ENCODE results near the gene PIK3R1.
A peak's percentile ranks its signal among the peaks of the same experiment; 100 is the strongest.

DNA sequence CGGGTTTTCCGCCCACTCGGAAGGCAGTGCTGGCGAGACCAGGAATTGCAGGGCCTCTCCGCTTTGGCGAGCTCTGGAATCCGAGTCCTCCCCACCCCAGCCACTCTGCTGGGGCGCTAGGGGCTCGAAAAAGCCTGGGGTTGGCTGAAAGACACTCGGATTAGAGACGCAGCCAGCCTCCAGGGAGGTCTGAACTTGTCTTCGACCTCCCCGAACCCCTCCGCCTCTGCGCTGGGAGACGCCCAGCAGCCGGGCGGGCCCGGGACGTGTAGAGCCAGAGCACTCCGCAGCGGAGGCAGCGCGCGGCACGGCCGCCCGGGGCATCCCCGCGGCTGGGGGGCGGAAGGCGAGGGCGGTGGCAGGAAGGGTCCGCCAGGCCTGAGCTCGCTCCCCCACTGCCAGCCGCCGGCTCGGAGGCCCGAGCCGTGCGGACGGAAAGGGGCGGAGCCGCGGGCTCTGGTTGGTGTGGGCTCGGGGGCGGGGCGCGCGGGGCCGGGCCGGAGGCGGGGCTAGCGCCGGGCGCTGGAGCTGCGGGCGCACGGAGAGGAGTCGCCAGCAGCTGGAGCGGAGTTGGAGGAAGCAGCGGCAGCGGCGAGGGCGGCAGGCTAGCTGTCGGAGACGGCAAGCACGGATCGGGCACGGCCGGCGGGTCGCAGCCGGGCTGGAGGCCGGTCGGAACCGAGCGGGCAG is at the start of gene PIK3R1:
- TF ChIP-seq BHLHE40 (IDR thresholded peaks at IDR 0.05; ENCODE audit: low read depth, low read length): peak; percentile 55; the same call in 1 of the 2 replicates
- TF ChIP-seq, protein P1, sequence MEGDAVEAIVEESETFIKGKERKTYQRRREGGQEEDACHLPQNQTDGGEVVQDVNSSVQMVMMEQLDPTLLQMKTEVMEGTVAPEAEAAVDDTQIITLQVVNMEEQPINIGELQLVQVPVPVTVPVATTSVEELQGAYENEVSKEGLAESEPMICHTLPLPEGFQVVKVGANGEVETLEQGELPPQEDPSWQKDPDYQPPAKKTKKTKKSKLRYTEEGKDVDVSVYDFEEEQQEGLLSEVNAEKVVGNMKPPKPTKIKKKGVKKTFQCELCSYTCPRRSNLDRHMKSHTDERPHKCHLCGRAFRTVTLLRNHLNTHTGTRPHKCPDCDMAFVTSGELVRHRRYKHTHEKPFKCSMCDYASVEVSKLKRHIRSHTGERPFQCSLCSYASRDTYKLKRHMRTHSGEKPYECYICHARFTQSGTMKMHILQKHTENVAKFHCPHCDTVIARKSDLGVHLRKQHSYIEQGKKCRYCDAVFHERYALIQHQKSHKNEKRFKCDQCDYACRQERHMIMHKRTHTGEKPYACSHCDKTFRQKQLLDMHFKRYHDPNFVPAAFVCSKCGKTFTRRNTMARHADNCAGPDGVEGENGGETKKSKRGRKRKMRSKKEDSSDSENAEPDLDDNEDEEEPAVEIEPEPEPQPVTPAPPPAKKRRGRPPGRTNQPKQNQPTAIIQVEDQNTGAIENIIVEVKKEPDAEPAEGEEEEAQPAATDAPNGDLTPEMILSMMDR (conservative IDR thresholded peaks at IDR 0.05; ENCODE audit: low read depth, low read length): peak; percentile 35; the same call in 1 of the 2 replicates
- no peak for TF ChIP-seq SMC3 (IDR thresholded peaks at IDR 0.05; ENCODE audit: low read depth, low read length)
- no peak for TF ChIP-seq RCOR1 (IDR thresholded peaks at IDR 0.05; ENCODE audit: insufficient replicate concordance, low read length)
- TF ChIP-seq MXI1 (IDR thresholded peaks at IDR 0.05; ENCODE audit: borderline replicate concordance, low read depth, low read length): peak; percentile 46; the same call in 1 of the 2 replicates
- no peak for TF ChIP-seq NFE2L2 (IDR thresholded peaks at IDR 0.05; ENCODE audit: low read depth, low read length)
- TF ChIP-seq, protein P2, sequence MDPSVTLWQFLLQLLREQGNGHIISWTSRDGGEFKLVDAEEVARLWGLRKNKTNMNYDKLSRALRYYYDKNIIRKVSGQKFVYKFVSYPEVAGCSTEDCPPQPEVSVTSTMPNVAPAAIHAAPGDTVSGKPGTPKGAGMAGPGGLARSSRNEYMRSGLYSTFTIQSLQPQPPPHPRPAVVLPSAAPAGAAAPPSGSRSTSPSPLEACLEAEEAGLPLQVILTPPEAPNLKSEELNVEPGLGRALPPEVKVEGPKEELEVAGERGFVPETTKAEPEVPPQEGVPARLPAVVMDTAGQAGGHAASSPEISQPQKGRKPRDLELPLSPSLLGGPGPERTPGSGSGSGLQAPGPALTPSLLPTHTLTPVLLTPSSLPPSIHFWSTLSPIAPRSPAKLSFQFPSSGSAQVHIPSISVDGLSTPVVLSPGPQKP (IDR thresholded peaks at IDR 0.05; ENCODE audit: borderline replicate concordance, low read depth, low read length): no peak
- peak; percentile 92 for TF ChIP-seq POLR2A (IDR thresholded peaks at IDR 0.05; ENCODE audit: low read depth, low read length)
